Parathyroid adenoma (tissue), 2 donors: Measurements from ENCODE around the gene ACAN.

Experiments
- H2AFZ ChIP-seq: fragments of 300-600 bp; sonication (generic); one replicate; pipeline ENCODE4 v1.7.0; 2017; ENCODE audit warnings: antibody characterized with exemption, mild to moderate bottlenecking
- H3K27ac ChIP-seq: fragments of 300-600 bp; sonication (generic); one replicate; pipeline ENCODE4 v1.7.0; 2017
- H3K27me3 ChIP-seq: fragments of 300-600 bp; sonication (generic); one replicate; pipeline ENCODE4 v1.7.0; 2017; ENCODE audit warnings: low read length; ENCODE audit not compliant: control insufficient read depth, insufficient read depth
- H3K36me3 ChIP-seq: fragments of 300-600 bp; sonication (generic); one replicate; pipeline ENCODE4 v1.7.0; 2017; ENCODE audit warnings: low read length; ENCODE audit not compliant: control insufficient read depth, insufficient read depth
- H3K4me1 ChIP-seq: fragments of 300-600 bp; sonication (generic); one replicate; pipeline ENCODE4 v1.7.0; 2017; ENCODE audit warnings: control low read depth
- H3K4me2 ChIP-seq: fragments of 300-600 bp; sonication (generic); one replicate; pipeline ENCODE4 v1.7.0; 2017; ENCODE audit warnings: low read length
- H3K4me3 ChIP-seq: fragments of 300-600 bp; sonication (generic); one replicate; pipeline ENCODE4 v1.7.0; 2017; ENCODE audit warnings: low read depth, low read length
- H3K79me2 ChIP-seq: fragments of 300-600 bp; sonication (generic); one replicate; pipeline ENCODE4 v1.7.0; 2017; ENCODE audit warnings: control low read depth
- H3K9ac ChIP-seq: fragments of 300-600 bp; sonication (generic); one replicate; pipeline ENCODE4 v1.7.0; 2017; ENCODE audit warnings: mild to moderate bottlenecking
- H3K9me3 ChIP-seq: fragments of 300-600 bp; sonication (generic); one replicate; pipeline ENCODE4 v1.7.0; 2017; ENCODE audit warnings: low read length; ENCODE audit not compliant: control insufficient read depth
- CTCF ChIP-seq: fragments of 300-600 bp; sonication (generic); IDR thresholded peaks from one replicate; pipeline ENCODE4 v1.7.0; 2017; ENCODE audit warnings: antibody characterized with exemption, mild to moderate bottlenecking
- donor health status: primary hyperparathyroidism.

ACAN gene

GRCh38 chr15:88835119-88835518, 31.9 kb downstream of the ACAN start:
- Histone ChIP-seq H3K4me2 (no peak overlapping the region), H3K9me3 (no peaks in the 10 kb centered on the region)
- TF ChIP-seq CTCF = no peak

GRCh38 chr15:88835646-88836045, 32.4 kb downstream of the ACAN start:
- Histone ChIP-seq H3K9ac (no peak overlapping the region), H3K4me1 (no peaks in the 10 kb centered on the region), H3K9me3 (no peaks in the 10 kb centered on the region), H3K27me3 (no peaks in the 10 kb centered on the region), H2AFZ (no peak overlapping the region), H3K79me2 (no peaks in the 10 kb centered on the region), H3K4me2 (no peak overlapping the region), H3K27ac (no peak overlapping the region), H3K36me3 (no peaks in the 10 kb centered on the region), H3K4me3 (no peak overlapping the region)
- TF ChIP-seq CTCF = no peak

More at GRCh38 chr15:88835119-88835518, 31.9 kb downstream of the ACAN start:
- H3K36me3 ChIP-seq = no peaks in the 10 kb centered on the region
- H3K27ac ChIP-seq = no peak overlapping the region
- no peaks in the 10 kb centered on the region for H3K27me3 ChIP-seq
- no peaks in the 10 kb centered on the region for H3K4me1 ChIP-seq
- H3K4me3 ChIP-seq = no peak overlapping the region
- H3K9ac ChIP-seq = no peak overlapping the region
- no peaks in the 10 kb centered on the region for H3K79me2 ChIP-seq
- no peak overlapping the region for H2AFZ ChIP-seq

GRCh38 chr15:88838667-88839066, 35.4 kb downstream of the ACAN start:
- no peak overlapping the region for H3K27ac ChIP-seq
- no peaks in the 10 kb centered on the region for H3K27me3 ChIP-seq
- no peak for TF ChIP-seq CTCF
- H2AFZ ChIP-seq = no peak overlapping the region
- H3K36me3 ChIP-seq = no peaks in the 10 kb centered on the region
- no peaks in the 10 kb centered on the region for H3K79me2 ChIP-seq
- no peak overlapping the region for H3K9ac ChIP-seq
- no peak overlapping the region for H3K4me2 ChIP-seq
- H3K9me3 ChIP-seq = no peaks in the 10 kb centered on the region
- H3K4me1 ChIP-seq = no peaks in the 10 kb centered on the region
- H3K4me3 ChIP-seq = no peak overlapping the region

- Histone ChIP-seq H2AFZ (no peak overlapping the region), H3K9ac (no peak overlapping the region), H3K27ac (no peak overlapping the region), H3K36me3 (no peaks in the 10 kb centered on the region), H3K4me2 (no peak overlapping the region), H3K27me3 (no peaks in the 10 kb centered on the region), H3K9me3 (no peaks in the 10 kb centered on the region), H3K4me3 (no peak overlapping the region), H3K79me2 (no peaks in the 10 kb centered on the region), H3K4me1 (no peaks in the 10 kb centered on the region)
- no peak for TF ChIP-seq CTCF
Measured at GRCh38 chr15:88839146-88839545, 35.9 kb downstream of the ACAN start.

- Histone ChIP-seq H2AFZ (no peak overlapping the region), H3K79me2 (no peaks in the 10 kb centered on the region), H3K36me3 (no peaks in the 10 kb centered on the region), H3K9me3 (no peaks in the 10 kb centered on the region), H3K27me3 (no peaks in the 10 kb centered on the region), H3K27ac (no peak overlapping the region), H3K4me2 (no peak overlapping the region), H3K4me1 (no peaks in the 10 kb centered on the region), H3K9ac (no peak overlapping the region), H3K4me3 (no peak overlapping the region)
- TF ChIP-seq CTCF = no peak
Measured at GRCh38 chr15:88839961-88840360, 36.7 kb downstream of the ACAN start.
